GM21576 (cell line): ENCODE data around the gene MAL.
A peak's percentile ranks its signal among the peaks of the same experiment; 100 is the strongest.

Source experiments
- ATAC-seq: cut with Tn5 transposase; IDR thresholded peaks from one replicate; pipeline ENCODE4 v1.9.1; 2021; ENCODE audit warnings: mild to moderate bottlenecking, moderate library complexity; ENCODE audit not compliant: unreplicated experiment

Gene MAL

DNA sequence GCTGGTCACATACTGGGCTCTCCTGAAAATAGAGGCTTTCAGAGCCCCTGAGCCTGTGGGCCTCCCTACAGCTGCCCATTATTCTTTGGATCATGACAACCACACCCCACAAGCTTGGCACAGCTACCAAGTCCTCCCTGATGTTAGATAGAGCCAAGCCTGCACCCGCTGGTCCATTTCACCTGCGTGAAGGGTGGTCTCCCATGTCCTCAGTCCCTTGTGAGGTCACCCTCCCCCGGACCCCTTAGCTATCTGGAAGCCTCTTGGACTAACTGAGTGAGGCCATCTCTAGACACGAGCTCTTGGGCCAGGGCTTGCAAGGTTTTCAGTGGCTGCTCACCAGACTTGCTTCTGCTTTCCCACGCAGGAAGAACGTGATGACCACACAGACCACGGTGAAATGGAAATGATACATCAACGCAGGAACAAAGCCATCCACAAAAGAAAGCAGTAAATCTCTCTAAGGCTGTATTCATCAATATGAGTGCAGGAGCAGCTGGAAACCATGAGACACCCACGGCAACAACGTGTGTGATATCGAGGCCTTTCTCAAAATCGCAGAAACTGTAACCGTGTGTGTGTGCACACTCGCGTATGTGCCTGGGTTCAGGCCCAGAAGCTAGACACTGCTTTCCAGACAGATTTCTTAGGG, 10.1 kb upstream of the MAL start:
- ATAC-seq, result no peak

DNA sequence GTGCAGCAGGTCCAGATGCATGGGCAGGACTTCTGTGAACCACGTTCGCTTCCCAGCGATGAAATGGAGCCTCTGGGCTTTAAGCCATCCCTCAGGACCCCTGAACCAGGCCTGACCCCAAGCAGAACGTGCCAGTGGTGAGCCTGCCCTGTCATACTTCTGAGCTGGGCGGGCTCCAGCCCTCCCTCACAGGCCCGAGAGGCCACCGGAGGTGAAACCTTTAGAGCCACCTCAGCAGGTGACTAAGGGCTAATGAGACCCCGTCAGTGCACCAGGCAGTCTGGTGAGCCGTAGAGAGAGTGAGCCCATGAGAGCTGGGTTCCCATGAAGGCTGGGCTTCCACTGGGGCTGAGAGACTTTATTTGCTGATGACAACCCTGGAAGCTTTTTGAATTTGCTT, 8.9 kb upstream of the MAL start:
- no peak for ATAC-seq

DNA sequence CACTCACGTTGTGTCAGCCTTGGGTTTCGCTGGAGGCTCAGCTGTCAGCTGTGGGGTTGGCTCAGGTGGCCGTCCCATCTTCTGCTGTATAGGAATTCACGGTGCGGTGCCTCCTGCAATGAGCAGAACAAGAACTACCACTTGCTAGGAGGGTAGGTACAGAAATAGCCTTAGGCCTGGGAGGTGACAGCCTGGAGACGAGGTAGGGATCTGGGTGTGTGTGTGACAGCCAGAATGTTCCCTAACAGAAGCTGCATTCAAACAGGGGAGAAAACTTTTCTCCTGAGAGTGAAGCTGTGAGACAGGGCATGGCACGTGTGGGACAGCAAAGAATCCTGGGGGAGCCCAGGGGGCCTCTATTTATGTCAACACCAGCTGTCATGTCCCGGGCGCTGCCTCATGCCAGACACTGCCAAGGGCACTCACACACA, 8.4 kb upstream of the MAL start:
- ATAC-seq, result no peak

DNA sequence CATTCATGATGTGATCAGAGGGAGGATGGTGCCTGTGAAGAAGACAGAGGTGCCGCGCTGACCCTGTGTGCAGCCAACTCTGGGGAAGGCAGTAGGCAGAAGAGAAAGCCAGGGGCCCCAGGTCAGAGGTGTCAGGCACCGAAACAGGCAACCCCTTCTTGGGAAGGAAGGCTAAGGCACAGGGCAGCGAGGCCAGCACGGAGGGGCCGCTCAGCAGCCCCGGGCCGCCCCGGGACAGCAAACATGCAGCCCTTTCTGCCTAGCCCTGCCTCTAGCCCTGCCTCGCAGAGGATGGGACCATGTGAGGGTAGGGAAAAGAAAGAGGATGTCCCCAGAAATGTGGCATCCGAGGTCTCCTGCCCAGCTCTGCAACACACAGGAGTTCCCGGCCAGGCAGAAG, 7.7 kb upstream of the MAL start:
- ATAC-seq, result no peak

DNA sequence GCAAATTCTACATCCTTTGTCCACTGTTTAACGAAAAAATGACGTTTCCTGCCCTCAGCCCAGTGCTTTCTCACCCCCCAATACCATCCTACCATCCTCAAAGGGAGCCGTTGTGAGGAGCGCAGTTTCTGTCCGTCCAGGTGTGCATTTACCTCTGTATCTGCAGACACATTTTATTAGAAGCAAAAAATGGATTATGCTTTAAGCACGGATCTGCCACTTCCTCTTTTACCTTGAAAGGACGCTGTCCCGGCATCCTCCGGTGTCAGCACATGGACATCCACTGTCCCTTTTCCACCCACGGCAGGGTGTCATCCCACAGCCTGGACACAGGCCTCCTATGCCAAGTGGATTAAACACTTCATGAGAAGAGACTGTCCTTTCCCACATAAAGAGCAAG, 7.2 kb upstream of the MAL start:
- no peak for ATAC-seq

DNA sequence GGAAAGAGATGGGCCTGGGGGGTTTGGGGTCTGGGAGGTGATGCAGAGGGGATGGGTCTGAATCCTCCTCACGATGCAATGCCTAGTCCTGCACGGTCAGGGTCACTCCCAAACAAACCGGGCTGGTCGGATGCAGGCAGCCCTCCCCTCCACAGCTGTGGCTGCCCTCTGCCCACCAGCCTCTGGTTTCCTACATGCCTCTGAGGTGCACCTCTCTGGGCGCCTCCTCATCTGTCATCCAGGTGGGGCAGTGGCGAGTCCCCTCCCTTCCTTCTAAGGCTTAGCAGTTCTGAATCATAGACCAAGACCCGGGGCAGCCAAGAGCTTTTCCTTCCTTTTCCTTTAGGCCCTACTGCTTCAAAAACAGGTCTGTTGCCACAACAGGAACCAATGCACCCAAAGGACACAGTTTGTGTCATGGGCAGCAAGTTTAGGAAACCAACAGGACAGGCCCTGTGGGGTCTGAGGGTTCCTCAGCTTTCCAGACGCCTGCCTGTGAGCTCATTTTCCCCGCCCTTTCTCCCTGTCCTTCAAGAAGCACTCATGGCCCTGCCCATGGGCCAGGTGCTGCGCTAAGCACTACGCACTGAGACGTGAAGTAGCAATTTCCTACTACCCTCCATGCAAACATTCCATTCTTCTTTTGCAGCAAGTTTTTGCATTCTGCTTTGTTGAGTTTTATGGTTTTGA, 6.5 kb upstream of the MAL start:
- ATAC-seq, result no peak

DNA sequence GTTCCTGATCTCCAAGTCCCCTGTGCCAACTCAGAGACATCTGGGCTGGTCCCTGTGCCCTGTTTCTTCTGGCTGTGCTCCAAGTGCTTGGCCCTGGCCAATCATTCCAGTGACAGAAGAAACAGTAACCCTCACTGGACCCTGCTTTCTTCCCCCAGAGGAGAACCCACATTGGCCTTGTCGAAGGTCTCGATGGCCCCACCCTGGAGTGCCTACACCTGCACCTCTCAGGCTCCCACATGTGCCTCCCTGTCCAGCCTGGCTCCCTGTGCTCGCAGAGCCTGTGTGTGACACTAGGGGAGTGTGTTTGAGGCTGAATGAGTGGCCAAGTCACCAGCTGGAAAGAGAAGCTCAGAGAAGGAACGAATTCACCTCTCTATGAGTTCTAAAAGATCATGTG, 5.9 kb upstream of the MAL start:
- ATAC-seq, result no peak

DNA sequence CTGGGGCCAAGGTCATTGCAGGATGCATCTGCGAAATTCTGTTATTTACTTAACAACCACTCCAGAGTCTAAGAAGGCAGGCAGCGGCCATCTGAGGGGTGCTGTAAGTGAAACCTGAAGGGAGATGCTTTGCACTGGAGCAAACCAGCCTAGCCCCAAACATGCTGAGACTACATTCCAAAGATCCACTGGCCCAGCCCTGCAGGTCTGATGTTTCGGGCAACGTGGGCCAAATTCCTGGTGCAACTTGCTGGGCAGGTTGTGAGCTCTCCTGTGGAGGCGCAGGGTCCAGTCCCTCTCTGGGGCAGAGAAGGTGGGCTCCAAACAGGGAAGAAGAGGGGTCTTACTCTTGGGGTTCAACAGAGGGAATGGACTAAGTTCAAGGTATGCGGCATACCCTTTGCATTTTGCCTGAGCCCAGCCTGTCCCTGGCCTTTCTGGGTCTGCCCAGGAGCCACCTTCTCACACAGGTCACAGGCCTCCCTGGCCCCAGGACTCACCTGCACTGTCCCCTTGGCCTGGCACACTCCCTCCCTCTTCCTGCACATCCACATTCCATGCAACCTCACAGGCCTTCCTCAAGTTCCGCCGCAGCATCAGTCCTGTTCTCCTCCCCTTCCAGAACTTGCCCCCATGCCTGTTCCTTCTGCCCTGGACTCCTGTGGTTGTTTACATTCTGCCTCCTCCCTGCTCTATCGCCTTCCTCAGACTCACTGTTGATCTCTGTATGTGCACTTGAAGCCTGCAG, 5.1 kb upstream of the MAL start:
- no peak for ATAC-seq

DNA sequence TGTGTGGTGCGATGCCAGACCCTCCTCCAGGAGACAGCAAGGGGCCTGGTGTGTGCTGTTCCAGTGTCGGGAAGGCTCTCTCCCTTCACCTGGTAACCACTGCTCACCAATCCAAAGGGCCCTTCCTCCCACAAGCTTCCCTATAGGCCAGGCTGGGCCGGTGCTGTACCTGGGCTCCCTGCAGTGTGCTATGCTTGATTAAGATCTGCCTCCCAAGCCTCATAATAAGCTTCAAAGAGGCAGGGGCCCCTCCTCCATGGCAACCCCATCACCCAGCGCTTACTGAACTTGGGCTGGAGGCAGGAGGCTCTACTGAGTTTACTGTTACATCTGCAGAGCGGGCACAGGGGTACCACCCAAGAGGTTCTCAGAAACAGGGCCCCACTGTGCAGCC, 4.5 kb upstream of the MAL start:
- ATAC-seq, result no peak

DNA sequence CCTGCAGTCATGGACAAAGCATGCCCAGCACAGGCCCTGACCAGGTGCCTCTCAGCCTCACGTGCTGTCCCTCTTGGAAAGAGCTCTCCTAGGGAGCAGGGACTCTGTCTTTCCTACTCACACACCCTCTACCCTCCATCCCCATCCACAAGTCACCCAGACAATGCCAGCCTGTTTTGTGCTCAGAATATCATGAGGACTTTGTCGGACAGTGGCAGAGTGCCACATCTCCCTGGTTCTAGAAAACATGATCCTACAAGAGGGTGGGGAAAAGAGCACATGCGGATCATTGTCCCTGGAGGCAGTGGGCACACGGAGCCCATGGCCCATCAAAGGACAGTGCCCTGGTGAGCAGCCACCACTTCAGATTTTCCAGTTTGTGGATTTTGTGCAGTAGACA, 3.7 kb upstream of the MAL start:
- no peak for ATAC-seq

DNA sequence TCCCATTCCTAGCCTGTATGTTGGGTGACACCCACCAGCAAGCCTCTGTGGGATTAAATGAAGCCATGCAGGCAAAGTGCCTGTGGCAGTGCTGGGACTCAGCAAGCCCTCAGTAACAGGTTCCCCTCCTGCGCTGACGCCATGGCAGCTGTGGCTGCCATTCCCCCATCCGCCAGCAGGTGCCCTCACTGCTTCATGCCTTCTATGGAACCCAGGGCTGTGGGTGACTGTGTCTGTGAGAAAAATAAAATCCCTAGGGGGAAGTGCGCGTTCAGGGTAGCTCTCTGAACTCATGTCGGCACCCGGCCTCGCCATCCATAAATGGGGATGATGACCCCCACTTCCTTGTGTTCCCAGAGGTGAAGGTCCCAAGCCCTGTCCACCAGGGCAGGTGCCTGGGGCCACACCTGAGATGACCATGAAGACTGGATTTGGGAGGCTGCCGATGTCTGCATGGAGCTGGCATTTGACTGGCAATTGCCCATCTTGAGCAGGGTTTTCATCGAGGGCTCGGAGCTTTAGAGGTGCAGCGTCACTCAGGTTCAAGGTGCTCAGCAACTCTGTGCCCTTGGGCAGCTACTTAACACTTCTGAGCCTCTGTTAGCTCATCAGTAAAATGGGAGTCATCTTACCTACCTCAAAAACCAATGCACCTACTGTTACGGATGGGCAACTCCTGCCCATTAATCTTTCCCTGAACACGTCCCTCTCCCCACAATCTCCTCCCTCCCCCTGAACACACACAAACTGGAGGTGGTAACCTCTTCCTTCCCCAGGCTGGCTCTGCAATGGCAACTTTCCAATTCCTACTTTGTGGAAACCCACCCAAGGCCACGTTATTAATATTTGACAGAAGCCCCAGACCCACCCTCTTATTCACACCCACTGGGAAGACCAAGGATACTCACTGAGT, 2.9 kb upstream of the MAL start:
- peak; percentile 83 for ATAC-seq

DNA sequence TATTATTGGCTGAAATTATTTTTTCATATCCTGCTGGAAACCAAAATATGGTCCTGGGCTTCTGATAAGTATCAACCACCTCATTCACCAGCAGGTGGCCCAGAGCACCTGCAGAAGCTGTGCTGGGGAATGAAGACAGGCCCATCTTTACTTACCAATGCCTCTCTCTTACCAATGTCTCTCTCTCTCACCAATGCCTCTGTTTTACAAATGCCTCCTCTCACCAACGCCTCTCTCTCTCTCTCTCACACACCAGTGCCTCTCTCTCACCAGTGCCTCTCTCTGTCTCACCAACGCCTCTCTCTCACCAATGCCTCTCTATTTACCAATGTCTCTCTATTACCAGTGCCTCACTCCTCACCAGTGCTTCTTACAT, 2.3 kb upstream of the MAL start:
- peak; percentile 46 for ATAC-seq

DNA sequence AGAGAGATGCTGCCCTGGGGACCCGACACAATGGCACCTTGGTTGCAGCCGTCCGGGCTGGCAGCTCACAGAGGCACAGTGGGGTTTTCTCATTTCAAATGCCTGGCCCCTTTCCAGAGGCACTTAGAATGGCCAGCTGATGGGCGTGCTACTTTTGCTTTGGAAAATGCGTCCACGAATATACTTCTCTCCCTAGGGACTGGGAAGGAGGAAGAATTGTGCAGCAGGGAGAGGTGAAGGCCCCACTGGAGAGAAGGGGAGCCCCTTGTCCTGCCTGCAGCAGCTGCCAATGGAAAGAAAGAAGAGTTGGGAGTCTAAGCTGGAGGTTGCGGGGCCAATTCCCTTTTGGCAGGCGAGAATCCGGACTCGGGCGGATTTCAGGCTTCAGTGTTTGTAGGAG, 1.1 kb upstream of the MAL start:
- no peak for ATAC-seq

DNA sequence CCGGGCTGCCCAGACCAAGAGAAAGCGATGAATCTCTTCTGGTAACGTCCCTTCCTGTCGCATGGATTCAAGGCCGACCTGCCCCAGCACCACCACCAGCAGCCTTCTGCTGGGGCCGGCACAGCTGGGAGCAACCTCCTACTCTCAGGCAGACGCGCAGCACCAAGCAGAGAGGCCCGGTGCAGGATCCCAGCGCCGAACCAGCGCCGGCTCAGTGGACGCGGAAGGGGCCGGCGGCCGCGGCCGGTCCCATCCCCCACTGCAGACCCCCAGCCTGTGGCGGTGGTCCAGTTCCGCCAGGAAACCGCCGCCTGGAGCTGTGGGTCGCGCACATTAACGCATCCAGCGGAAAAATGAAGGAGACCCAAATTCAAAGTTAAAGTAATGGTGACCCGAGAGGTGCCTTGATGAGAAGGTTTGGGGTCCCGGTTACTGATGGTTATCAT, 525 bp upstream of the MAL start:
- ATAC-seq, result no peak

DNA sequence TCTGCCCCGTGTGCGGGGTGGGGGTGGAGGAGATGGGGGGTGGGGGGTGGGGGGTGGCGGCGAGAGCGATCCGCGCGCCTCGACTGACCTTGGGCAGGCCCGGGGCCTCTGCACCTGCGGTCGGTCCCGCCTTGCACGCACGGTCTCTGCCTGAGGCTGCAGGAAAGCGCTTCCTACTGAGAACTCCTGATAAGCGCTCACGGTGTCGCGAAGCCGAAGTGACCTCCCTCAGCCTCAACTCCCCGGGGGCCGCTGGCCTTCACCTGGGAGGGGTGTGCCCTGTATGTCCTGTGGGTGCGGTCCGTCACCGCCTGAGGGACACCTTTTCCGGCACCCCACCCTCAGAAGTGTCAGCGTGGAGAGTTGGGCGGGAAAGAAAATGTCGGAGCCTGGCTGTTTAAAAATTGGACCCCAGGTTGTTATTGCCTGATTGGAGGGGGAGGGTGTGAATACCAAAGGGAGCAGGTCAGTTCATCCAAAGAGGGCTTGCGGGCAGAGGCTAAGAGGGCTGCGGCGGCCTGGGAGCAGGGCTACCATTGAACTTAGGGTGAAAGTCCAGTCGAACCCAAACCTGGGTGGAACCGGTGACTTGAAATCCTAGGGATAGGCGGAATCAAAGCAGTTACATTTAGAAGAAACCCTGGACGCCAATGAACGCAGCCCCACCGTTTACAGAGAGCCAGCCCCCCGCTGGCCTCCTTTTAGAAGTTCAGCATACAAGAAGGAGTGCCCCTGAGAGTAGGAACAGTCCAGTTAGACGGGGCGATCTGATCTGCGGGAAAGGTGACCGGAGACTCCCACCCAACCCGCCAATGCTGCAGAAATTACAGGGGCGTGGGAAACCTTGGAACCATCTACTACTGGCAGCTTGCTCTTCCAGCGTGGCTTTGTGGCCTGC, 1.2 kb downstream of the MAL start:
- ATAC-seq, result no peak

DNA sequence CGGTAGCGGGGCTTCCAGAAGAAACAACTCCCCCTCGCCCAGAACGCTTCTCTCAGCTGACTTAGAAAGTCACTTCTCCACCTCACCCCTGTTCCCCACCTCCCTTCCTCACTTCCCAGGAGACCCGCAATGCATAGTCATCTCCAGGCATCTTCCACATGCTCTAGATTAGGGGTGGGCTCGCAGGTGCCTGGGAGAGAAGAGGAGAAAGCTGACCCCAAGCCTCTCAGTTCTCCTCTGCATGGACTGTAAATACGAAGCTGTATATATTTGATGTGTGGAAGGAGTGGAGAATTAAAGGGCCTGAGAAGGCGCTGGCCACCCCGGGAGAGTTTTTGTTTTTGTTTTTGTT, 1.8 kb downstream of the MAL start:
- no peak for ATAC-seq

DNA sequence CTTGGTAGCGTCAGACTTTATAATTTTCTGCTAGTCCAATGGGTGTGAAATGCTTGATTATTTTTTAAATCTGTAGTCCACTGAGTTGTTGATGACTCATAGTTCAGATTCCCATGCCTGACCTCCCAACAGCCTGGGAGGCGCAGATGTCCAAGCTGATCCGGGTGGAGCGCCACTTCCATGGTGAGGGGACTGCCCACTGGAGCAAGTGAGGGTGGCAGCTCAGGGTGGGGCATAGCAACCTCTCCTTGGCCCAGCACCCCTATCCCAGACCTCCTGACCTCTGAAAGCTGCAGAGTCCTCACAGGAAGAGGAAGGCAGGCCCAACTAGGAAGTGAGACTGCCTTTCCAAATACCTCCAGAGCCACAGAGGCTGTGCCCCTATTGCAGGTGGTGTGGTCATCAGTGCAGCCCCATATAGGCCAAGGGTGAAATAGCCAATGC, 4.4 kb downstream of the MAL start:
- no peak for ATAC-seq

DNA sequence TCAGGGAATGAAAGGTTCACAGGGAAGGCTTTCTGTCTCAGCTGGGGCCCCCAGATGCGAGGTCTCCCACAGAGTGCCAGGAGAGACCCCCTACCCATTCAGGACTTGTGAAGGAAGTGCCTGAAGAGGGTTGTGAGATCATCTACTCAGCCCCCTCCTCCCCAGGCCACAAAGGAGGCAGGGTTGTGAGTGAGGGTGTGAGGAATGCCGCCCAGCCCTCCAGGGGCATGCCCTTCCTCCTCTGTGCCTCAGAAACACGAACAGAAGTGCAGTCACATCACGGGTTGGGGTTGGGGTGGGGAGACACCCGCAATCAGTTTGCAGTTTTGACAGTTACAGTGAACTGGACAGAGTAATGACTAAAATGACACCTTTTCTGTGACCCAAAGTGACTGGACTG, 5.0 kb downstream of the MAL start:
- no peak for ATAC-seq

DNA sequence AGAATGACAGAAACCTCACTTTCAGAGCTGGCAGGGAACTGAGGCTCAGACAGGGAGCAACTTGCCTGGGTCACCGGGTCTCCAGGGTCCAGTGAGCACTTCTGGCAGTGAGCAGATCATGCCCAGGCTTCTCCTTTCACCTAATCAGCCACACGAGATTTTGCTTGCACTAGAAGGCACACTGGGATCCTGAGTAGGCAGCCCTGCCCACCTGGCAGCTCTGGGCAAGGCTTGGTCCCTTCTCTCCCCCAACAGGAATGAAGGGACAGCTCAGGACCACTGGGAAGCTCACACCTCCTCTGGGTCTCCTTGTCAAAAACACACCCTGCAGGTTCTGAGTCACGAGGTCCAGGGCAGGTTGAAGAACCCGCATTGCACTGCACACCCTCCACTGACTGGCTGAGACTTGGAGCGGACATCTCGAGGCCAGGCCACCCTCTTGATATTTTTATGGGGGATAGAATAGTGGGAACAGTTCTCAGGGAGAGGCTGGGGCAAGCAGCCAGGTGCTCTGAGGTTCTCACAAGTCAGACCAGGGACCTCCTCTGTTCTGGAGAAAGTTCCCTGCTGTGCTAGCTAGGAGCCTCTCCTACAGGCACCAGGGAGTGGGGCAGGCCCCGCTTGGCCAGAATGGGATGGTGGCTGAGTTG, 5.7 kb downstream of the MAL start:
- no peak for ATAC-seq

DNA sequence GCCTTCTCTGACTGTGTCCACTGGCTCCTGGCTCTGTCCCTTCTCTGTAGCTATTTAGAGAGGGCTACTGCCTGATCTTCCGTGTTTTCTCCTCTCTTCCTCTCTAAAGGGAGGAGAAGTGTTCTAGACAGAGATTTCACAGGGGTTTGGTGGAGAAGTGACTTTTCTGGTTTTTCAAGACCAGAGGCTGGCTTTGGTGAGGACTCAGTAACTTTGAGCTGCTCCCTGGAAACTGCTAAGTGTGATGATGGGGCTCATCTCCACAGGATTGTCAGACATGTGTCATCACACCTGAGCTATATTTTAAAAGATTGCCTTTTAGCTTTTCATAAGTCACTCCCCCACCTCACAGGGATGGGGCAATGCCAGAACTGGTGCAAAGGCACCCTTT, 6.2 kb downstream of the MAL start:
- ATAC-seq, result no peak
